PFSK-1 (cell line): ENCODE measurements around the gene DMBX1.

Source experiments
- FOXP2 ChIP-seq: optimal IDR thresholded peaks from 2 replicates; pipeline ENCODE3; 2011; ENCODE audit warnings: borderline replicate concordance, control low read depth, inconsistent platforms; ENCODE audit not compliant: insufficient read depth; ENCODE audit errors: extremely low read length, extremely low read depth
- POLR2AphosphoS5 ChIP-seq: IDR thresholded peaks from 2 replicates; pipeline ENCODE4 v1.6.1; 2012; ENCODE audit warnings: low read depth, mild to moderate bottlenecking, control low read depth, low read length, moderate library complexity
- REST ChIP-seq, 2 experiments: IDR thresholded peaks; 2 replicates each; pipeline versions ENCODE4 v1.6.1 to v1.8.0; 2011 to 2012; ENCODE audit warnings: low read depth in 2 of 2, low read length in 2 of 2, control low read depth in 1 of 2, inconsistent platforms in 1 of 2, mild to moderate bottlenecking in 1 of 2, moderate library complexity in 1 of 2; ENCODE audit not compliant: insufficient read depth in 1 of 2
- SIN3A ChIP-seq: IDR thresholded peaks from 2 replicates; pipeline ENCODE4 v1.6.1; 2012; ENCODE audit warnings: mild to moderate bottlenecking, low read length, moderate library complexity, borderline replicate concordance; ENCODE audit not compliant: insufficient read depth
- TAF1 ChIP-seq: IDR thresholded peaks from 2 replicates; pipeline ENCODE4 v1.6.1; 2012; ENCODE audit warnings: low read length, control low read depth, borderline replicate concordance; ENCODE audit not compliant: insufficient read depth

The DMBX1 gene

GRCh38 chr1:46510341-46510997 lies 20.8 kb downstream of the DMBX1 start:
- TF ChIP-seq TAF1 (no peak), REST (IDR thresholded peaks at IDR 0.05; ENCODE audit: insufficient read depth in 1 of 2, low read depth in 2 of 2, low read length in 2 of 2) (no peak), SIN3A (no peak), FOXP2 (no peak), POLR2AphosphoS5 (no peak)

- TF ChIP-seq FOXP2: no peak
- TF ChIP-seq TAF1: no peak
- no peak for TF ChIP-seq SIN3A
- TF ChIP-seq REST (IDR thresholded peaks at IDR 0.05; ENCODE audit: insufficient read depth in 1 of 2, low read depth in 2 of 2, low read length in 2 of 2): no peak
- no peak for TF ChIP-seq POLR2AphosphoS5
Measured at GRCh38 chr1:46510998-46511365, 21.3 kb downstream of the DMBX1 start.

GRCh38 chr1:46512135-46512791 lies 22.6 kb downstream of the DMBX1 start:
- TF ChIP-seq FOXP2 (no peak), POLR2AphosphoS5 (no peak), TAF1 (no peak), SIN3A (no peak), REST (IDR thresholded peaks at IDR 0.05; ENCODE audit: insufficient read depth in 1 of 2, low read depth in 2 of 2, low read length in 2 of 2) (no peak)

- TF ChIP-seq TAF1 (no peak), FOXP2 (no peak), SIN3A (no peak), REST (IDR thresholded peaks at IDR 0.05; ENCODE audit: insufficient read depth in 1 of 2, low read depth in 2 of 2, low read length in 2 of 2) (no peak), POLR2AphosphoS5 (no peak)
Measured at GRCh38 chr1:46512792-46513190, 23.2 kb downstream of the DMBX1 start.
